GM12865 (cell line): ENCODE data around the gene NR1H3.
A peak's percentile ranks its signal among the peaks of the same experiment; 100 is the strongest.
"Not testable (repeated sequence)": the region's sequence is repeated elsewhere in the genome, so short reads cannot be mapped to it uniquely, and the experiment has no call there.

Experiments used
- DNase-seq: peaks from one replicate; pipeline ENCODE4 v3.0.0; 2010; ENCODE audit warnings: low read depth
- H3K4me3 ChIP-seq: 2 replicates; pipeline ENCODE4 v1.5.1; 2011; ENCODE audit warnings: mild to moderate bottlenecking, low read depth, low read length, control low read depth
- TF ChIP-seq, protein P1 (sequence below): IDR thresholded peaks from 2 replicates; pipeline ENCODE4 v1.5.1; 2011; ENCODE audit warnings: low read length, control low read depth, low read depth, inconsistent platforms; ENCODE audit not compliant: insufficient read depth; ENCODE audit errors: missing control alignments

The NR1H3 gene

DNA sequence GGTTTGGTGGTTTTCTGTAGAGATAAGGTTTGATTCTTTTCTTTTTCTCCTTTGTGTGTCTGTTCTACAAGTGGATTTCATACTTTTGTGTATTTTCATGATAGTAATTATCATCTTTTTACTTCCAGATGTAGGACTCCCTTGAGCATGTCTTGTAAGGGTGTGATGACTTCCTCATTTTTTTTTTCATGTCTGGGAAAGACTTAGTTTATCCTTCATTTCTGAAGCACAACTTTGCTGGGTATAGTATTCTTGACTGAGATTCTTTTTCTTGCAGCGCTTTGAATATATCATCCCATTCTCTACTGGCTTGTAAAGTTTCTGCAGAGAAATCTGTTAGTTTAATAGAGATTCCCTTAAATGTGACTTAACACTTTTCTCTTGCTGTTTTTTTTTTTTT lies 45.1 kb downstream of the NR1H3 start:
- no peak for DNase-seq
- TF ChIP-seq, protein P1, sequence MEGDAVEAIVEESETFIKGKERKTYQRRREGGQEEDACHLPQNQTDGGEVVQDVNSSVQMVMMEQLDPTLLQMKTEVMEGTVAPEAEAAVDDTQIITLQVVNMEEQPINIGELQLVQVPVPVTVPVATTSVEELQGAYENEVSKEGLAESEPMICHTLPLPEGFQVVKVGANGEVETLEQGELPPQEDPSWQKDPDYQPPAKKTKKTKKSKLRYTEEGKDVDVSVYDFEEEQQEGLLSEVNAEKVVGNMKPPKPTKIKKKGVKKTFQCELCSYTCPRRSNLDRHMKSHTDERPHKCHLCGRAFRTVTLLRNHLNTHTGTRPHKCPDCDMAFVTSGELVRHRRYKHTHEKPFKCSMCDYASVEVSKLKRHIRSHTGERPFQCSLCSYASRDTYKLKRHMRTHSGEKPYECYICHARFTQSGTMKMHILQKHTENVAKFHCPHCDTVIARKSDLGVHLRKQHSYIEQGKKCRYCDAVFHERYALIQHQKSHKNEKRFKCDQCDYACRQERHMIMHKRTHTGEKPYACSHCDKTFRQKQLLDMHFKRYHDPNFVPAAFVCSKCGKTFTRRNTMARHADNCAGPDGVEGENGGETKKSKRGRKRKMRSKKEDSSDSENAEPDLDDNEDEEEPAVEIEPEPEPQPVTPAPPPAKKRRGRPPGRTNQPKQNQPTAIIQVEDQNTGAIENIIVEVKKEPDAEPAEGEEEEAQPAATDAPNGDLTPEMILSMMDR = no peak
- no peak overlapping the region for H3K4me3 ChIP-seq

DNA sequence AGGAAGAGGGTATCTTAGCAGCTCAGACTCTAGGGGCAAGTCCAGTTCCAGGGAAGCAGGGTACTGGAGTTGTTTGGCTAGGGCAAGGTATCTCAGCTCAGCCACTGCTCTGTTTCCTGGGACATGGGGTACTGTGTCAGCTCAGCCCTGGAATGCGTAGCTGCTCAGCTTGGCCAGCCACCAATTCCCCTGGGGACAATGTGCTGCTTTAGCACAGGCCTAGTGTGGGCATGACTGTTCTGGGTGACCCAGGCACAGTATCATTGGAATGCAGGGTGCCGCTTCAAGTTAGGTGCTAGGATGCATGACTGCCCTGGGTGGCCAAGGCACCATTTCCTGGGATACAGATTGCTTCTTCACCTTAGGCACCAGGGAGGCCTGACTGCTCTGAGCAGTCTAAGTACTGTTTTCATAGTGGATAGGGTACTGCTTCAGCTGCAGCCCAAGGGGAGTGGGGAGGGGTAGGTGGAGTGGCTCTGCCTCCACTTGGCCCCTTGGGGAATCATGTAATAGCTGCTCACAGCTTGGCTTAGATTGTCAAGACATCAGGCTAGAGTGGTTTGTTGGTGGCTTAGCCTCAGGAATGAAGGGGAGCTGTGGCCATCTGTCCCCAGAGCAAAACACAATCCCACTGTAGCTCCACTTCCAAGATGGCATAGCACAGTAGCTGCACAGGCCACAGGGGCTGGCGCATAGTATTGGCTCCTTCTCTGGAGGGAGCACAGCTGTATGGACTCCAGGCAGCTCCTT lies 48.1 kb downstream of the NR1H3 start:
- no peak for DNase-seq
- TF ChIP-seq, protein P1 = no peak
- H3K4me3 ChIP-seq = no peak overlapping the region

DNA sequence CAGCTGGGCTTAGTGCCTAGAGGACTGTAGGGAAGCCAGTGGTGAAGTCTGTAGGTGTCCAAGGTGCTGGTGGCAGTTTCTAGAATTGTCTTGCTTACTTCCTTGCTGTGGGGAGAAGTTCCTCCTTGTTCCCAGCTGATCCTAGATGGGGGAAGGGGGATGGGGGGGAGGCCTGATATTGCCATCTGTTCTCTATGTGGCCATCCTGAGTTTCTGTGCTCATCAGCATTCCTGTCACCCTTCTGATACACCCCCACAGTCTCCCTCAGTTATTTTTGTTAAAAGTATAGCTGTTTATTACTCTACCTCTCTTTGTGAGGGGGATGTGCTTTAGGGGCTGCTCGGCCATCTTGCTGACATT lies 48.7 kb downstream of the NR1H3 start:
- DNase-seq = no peak
- TF ChIP-seq, protein P1 = no peak

DNA sequence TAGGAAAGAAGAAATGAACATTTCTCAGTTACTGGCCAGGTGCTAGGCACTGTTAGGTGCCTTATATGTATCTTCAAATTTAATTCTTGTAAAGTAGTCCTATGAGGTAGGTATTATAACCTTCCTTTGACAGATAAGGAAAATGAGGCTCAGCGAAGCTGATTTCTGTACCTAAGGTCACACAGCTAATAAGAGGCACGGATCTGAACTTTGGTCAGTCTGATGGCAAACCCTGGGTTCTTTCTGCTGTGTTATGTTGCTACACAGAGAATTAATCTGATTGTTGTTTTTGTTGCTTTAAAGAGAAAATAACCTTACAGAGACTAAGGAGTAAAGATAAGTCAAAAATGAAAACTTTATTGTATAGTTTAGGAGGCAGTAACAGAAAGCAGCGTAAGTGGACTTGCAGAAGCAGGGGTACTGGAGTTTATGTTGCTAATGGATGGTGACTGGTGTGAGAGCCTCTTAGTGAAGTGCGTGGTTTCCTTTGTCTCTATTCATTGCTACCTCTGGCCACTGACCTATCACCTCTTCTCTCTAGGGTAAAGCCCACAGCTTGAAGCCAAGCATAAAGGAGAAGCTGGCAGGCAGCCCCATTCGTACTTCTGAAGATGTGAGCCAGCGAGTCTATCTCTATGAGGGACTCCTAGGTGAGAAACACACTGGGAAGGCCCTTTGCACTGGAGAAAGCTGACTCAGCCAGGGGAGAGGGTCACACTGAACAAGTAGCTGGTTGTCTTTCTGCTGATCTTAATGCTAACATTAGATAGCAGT lies 50.4 kb downstream of the NR1H3 start:
- TF ChIP-seq, protein P1 = no peak
- no peak overlapping the region for H3K4me3 ChIP-seq
- DNase-seq = no peak

More for the DNA sequence above, 48.7 kb downstream of the NR1H3 start:
- H3K4me3 ChIP-seq = no peak overlapping the region

DNA sequence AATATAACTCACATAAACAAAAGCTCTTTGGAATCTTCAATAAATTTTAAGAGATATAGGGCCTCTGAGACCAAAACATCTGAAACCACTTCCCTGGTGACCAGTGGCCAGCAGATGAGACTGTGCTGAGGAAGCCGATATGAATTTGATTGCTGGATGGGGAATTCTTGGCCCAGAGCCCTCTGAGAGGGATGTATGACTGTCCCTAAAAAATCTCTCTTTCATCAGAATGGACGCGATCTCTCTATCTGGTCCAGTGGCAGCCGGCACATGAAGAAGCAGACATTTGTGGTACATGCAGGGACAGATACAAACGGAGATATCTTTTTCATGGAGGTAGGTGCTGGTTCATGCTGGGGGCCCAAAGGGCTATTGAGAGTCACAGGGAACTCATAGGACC lies 57.2 kb downstream of the NR1H3 start:
- H3K4me3 ChIP-seq = no peak overlapping the region
- DNase-seq = no peak
- TF ChIP-seq, protein P1 = no peak

DNA sequence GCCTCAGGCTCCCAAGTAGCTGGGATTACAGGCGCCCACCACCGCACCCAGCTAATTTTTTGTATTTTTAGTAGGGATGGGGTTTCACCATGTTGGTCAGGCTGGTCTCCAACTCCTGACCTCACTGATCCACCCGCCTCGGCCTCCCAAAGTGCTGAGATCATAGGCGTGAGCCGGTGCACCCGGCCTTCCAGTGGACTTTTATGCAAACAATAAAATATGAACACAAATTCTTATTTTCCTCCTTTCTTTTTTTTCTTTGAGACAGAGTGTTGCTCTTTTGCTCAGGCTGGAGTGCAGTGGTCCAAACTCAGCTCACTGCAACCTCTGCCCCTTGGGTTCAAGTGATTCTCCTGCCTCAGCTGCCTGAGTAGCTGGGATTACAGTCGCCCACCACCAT lies 58.7 kb downstream of the NR1H3 start:
- DNase-seq, H3K4me3 ChIP-seq: not testable (repeated sequence)

DNA sequence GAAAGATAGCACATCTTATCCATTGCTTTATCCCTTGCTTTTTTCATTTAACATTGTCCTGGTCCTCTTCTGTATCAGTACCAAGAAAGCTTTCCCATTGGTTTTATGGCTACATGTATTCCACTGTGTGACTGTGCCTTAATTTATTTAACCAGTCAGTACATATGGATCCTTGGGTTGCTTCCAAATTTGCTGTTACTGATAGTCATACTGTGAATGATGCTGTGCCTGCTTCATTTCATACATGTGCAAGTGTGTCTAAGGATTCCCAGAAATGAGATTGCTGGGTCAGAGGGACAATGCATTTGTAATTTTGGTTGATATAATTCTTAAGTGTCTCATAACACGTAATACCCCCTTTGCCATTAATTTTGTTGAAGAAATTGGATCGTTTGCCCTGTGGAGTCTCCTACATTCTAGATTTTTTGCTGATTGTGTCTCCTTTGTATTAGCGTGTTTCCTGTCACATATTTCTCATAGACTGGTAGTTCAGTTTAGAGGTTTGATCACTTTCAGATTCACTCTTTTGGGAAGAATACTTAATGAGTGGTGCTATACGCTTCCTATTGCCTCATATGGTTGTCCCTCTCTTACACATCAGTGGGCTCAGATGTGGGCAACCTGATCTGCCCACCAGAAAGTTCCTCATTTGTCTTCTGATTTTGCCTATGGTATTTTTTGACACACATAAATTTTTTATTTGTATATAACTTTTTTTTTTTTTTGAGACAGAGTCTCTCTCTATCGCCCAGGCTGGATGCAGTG lies 59.5 kb downstream of the NR1H3 start:
- peak; percentile 43 for DNase-seq
- TF ChIP-seq, protein P1 = no peak
- H3K4me3 ChIP-seq = no peak overlapping the region
